KMS-11 (cell line): Measurements from ENCODE around the gene WDFY1.

Source experiments
- H2AFZ ChIP-seq: fragments of 200-600 bp; sonication (generic); 2 replicates; pipeline ENCODE4 v1.6.1; 2016; ENCODE audit warnings: antibody characterized with exemption, mixed run types, low read depth
- H3K27ac ChIP-seq: fragments of 200-600 bp; sonication (generic); 2 replicates; pipeline ENCODE4 v1.6.1; 2016; ENCODE audit warnings: mild to moderate bottlenecking, mixed run types
- H3K27me3 ChIP-seq: fragments of 200-600 bp; sonication (generic); 2 replicates; pipeline ENCODE4 v1.6.1; 2017; ENCODE audit warnings: mild to moderate bottlenecking, low read depth, mixed run types, moderate library complexity; ENCODE audit not compliant: insufficient read depth
- H3K36me3 ChIP-seq: fragments of 200-600 bp; sonication (generic); 2 replicates; pipeline ENCODE4 v1.6.1; 2017; ENCODE audit warnings: mild to moderate bottlenecking, mixed run types; ENCODE audit not compliant: insufficient read depth
- H3K4me1 ChIP-seq: fragments of 200-600 bp; sonication (generic); 2 replicates; pipeline ENCODE4 v1.6.1; 2016; ENCODE audit warnings: mild to moderate bottlenecking, low read depth, mixed run types; ENCODE audit not compliant: poor library complexity, severe bottlenecking
- H3K4me2 ChIP-seq: fragments of 200-600 bp; sonication (generic); 2 replicates; pipeline ENCODE4 v1.7.0; 2016; ENCODE audit warnings: mild to moderate bottlenecking, mixed run types
- H3K4me3 ChIP-seq: fragments of 200-600 bp; sonication (generic); IDR thresholded peaks from 2 replicates; pipeline ENCODE4 v1.6.1; 2017; ENCODE audit warnings: low read depth, low read length, mixed read lengths; ENCODE audit not compliant: insufficient read depth
- H3K79me2 ChIP-seq: fragments of 200-600 bp; sonication (generic); 2 replicates; pipeline ENCODE4 v1.6.1; 2016; ENCODE audit warnings: low read depth, mixed run types; ENCODE audit not compliant: insufficient read depth
- H3K9ac ChIP-seq: fragments of 200-600 bp; sonication (generic); 2 replicates; pipeline ENCODE4 v1.6.1; 2016; ENCODE audit warnings: mild to moderate bottlenecking, mixed run types
- H4K20me1 ChIP-seq: fragments of 200-600 bp; sonication (generic); 2 replicates; pipeline ENCODE4 v1.6.1; 2016; ENCODE audit warnings: mild to moderate bottlenecking, mixed run types; ENCODE audit not compliant: insufficient read depth
- CTCF ChIP-seq: fragments of 200-600 bp; sonication (generic); conservative IDR thresholded peaks from 2 replicates; pipeline ENCODE4 v1.6.1; 2017; ENCODE audit warnings: low read depth, mild to moderate bottlenecking, antibody characterized with exemption, low read length, moderate library complexity, mixed read lengths

WDFY1 gene

GRCh38 chr2:223937535-223937934 lies 7.6 kb downstream of the WDFY1 start:
- H3K36me3 ChIP-seq, result no peaks in the 10 kb centered on the region
- no peak overlapping the region for H3K4me2 ChIP-seq
- no peak overlapping the region for H3K9ac ChIP-seq
- H3K27me3 ChIP-seq, result no peaks in the 10 kb centered on the region
- no peak overlapping the region for H3K4me3 ChIP-seq
- H3K4me1 ChIP-seq, result peaks cover 9% of the 10 kb centered on the region
- H3K27ac ChIP-seq, result no peak overlapping the region
- TF ChIP-seq CTCF, result no peak
- no peak overlapping the region for H2AFZ ChIP-seq
- H3K79me2 ChIP-seq, result peaks cover 9% of the 10 kb centered on the region; the same call in 1 of the 2 replicates
- no peaks in the 10 kb centered on the region for H4K20me1 ChIP-seq

GRCh38 chr2:223936862-223937326 lies 8.2 kb downstream of the WDFY1 start:
- no peak overlapping the region for H2AFZ ChIP-seq
- no peak overlapping the region for H3K4me2 ChIP-seq
- H3K79me2 ChIP-seq, result peaks cover 9% of the 10 kb centered on the region; the same call in 1 of the 2 replicates
- H4K20me1 ChIP-seq, result no peaks in the 10 kb centered on the region
- H3K27me3 ChIP-seq, result no peaks in the 10 kb centered on the region
- peaks cover 9% of the 10 kb centered on the region for H3K4me1 ChIP-seq
- no peaks in the 10 kb centered on the region for H3K36me3 ChIP-seq
- TF ChIP-seq CTCF, result no peak
- no peak overlapping the region for H3K9ac ChIP-seq
- no peak overlapping the region for H3K4me3 ChIP-seq
- no peak overlapping the region for H3K27ac ChIP-seq

- Histone ChIP-seq H3K9ac (no peak overlapping the region), H2AFZ (no peak overlapping the region), H3K36me3 (no peaks in the 10 kb centered on the region), H3K4me2 (no peak overlapping the region), H3K4me3 (no peak overlapping the region), H4K20me1 (no peaks in the 10 kb centered on the region), H3K27ac (no peak overlapping the region), H3K4me1 (peaks cover 9% of the 10 kb centered on the region), H3K27me3 (no peaks in the 10 kb centered on the region), H3K79me2 (peaks cover 9% of the 10 kb centered on the region; the same call in 1 of the 2 replicates)
- no peak for TF ChIP-seq CTCF
These were observed 9.5 kb downstream of the WDFY1 start for GRCh38 chr2:223935459-223936125.

- Histone ChIP-seq H3K27me3 (no peaks in the 10 kb centered on the region), H3K9ac (no peak overlapping the region), H3K79me2 (peaks cover 9% of the 10 kb centered on the region; the same call in 1 of the 2 replicates), H3K4me1 (peaks cover 8% of the 10 kb centered on the region), H3K36me3 (no peaks in the 10 kb centered on the region), H2AFZ (no peak overlapping the region), H3K4me3 (no peak overlapping the region), H3K4me2 (no peak overlapping the region), H3K27ac (no peak overlapping the region), H4K20me1 (no peaks in the 10 kb centered on the region)
- TF ChIP-seq CTCF, result no peak
These were observed 10.3 kb downstream of the WDFY1 start for GRCh38 chr2:223934870-223935269.
